CD14-positive monocyte (primary cell): ENCODE results near the gene BAHCC1. TPM values are rescaled to one million over a fixed set of nuclear protein-coding genes. Genes with fewer than 3 reads are reported as not detected.

Source experiments
- DNase-seq, 3 donors: peaks; one replicate each; pipeline ENCODE4 v3.0.0-alpha.2; 2011 to 2022
- H2AFZ ChIP-seq: 2 replicates; pipeline ENCODE4 v1.6.0; 2012; ENCODE audit warnings: mild to moderate bottlenecking, low read depth, low read length, inconsistent platforms; ENCODE audit not compliant: insufficient read depth, poor library complexity, severe bottlenecking
- H3K27ac ChIP-seq, 2 donors: 1 replicate in 1 of 2; 2 replicates in 1 of 2; pipeline ENCODE4 v1.5.1; 2012 to 2013; ENCODE audit warnings: low read length in 2 of 2, control low read depth in 1 of 2, inconsistent platforms in 1 of 2, low read depth in 1 of 2, mild to moderate bottlenecking in 1 of 2
- H3K27me3 ChIP-seq, 2 donors: one replicate each; pipeline versions ENCODE4 v1.6.0 to v1.6.1; 2011 to 2013; ENCODE audit warnings: low read length in 2 of 2; ENCODE audit not compliant: control insufficient read depth in 2 of 2, insufficient read depth in 2 of 2
- H3K36me3 ChIP-seq, 2 donors: replicated peaks in 1 of 2; 1 replicate in 1 of 2; 2 replicates in 1 of 2; pipeline versions ENCODE4 v1.5.1 to v1.6.1; 2012 to 2013; ENCODE audit warnings: low read length in 2 of 2, control low read depth in 1 of 2, inconsistent platforms in 1 of 2, mild to moderate bottlenecking in 1 of 2; ENCODE audit not compliant: insufficient read depth in 2 of 2, control insufficient read depth in 1 of 2
- H3K4me1 ChIP-seq, 2 donors: 1 replicate in 1 of 2; 2 replicates in 1 of 2; pipeline versions ENCODE4 v1.5.1 to v1.6.1; 2012 to 2013; ENCODE audit warnings: low read length in 2 of 2, control low read depth in 1 of 2, inconsistent platforms in 1 of 2, mild to moderate bottlenecking in 1 of 2, moderate library complexity in 1 of 2; ENCODE audit not compliant: insufficient read depth in 2 of 2, control insufficient read depth in 1 of 2
- H3K4me2 ChIP-seq: replicated peaks from 2 replicates; pipeline ENCODE3; 2012; ENCODE audit warnings: low read length, moderate library complexity, mild to moderate bottlenecking; ENCODE audit not compliant: poor library complexity, severe bottlenecking; ENCODE audit errors: extremely low read depth
- H3K4me3 ChIP-seq, 3 experiments: fragments of 200-600 bp in 1 of 3; sonication (generic) in 1 of 3; replicated peaks in 1 of 3; 1 replicate in 2 of 3; 2 replicates in 1 of 3; pipeline ENCODE4 v1.5.1; 2011 to 2013; ENCODE audit warnings: low read length in 3 of 3, mild to moderate bottlenecking in 3 of 3, control low read depth in 2 of 3, low read depth in 2 of 3, inconsistent platforms in 1 of 3, moderate library complexity in 1 of 3
- H3K79me2 ChIP-seq: 2 replicates; pipeline ENCODE4 v1.6.0; 2012; ENCODE audit warnings: mild to moderate bottlenecking, control low read depth, inconsistent platforms, low read length, moderate library complexity; ENCODE audit not compliant: insufficient read depth
- H3K9ac ChIP-seq: 2 replicates; pipeline ENCODE4 v1.6.0; 2017; ENCODE audit warnings: low read length, mild to moderate bottlenecking; ENCODE audit not compliant: insufficient read depth, poor library complexity, severe bottlenecking
- H3K9me3 ChIP-seq, 2 donors: replicated peaks in 1 of 2; 1 replicate in 1 of 2; 2 replicates in 1 of 2; pipeline versions ENCODE4 v1.5.1 to v1.6.1; 2012 to 2013; ENCODE audit warnings: low read length in 2 of 2, control low read depth in 1 of 2; ENCODE audit not compliant: control insufficient read depth in 1 of 2, insufficient read depth in 1 of 2
- H4K20me1 ChIP-seq: 2 replicates; pipeline ENCODE4 v1.6.0; 2012; ENCODE audit warnings: mild to moderate bottlenecking, low read length, control low read depth, moderate library complexity; ENCODE audit not compliant: insufficient read depth
- H3K27ac Mint-ChIP-seq, 7 donors: one replicate each; pipeline ENCODE4 v1.8.0; 2020; ENCODE audit warnings: mild to moderate bottlenecking in 7 of 7, mixed read lengths in 7 of 7, moderate library complexity in 6 of 7, inconsistent platforms in 2 of 7
- H3K27me3 Mint-ChIP-seq, 3 donors: one replicate each; pipeline ENCODE4 v1.8.0; 2021 to 2022; ENCODE audit warnings: low read depth in 3 of 3, mild to moderate bottlenecking in 3 of 3, mixed read lengths in 3 of 3, moderate library complexity in 3 of 3, inconsistent platforms in 1 of 3
- H3K36me3 Mint-ChIP-seq, 2 donors: one replicate each; pipeline ENCODE4 v1.8.0; 2020; ENCODE audit warnings: mixed read lengths in 2 of 2, inconsistent platforms in 1 of 2, mild to moderate bottlenecking in 1 of 2
- H3K4me1 Mint-ChIP-seq: one replicate; pipeline ENCODE4 v1.8.0; 2020; ENCODE audit warnings: mild to moderate bottlenecking, mixed read lengths
- H3K4me3 Mint-ChIP-seq, 2 donors: one replicate each; pipeline ENCODE4 v1.8.0; 2020; ENCODE audit warnings: mild to moderate bottlenecking in 2 of 2, mixed read lengths in 2 of 2, moderate library complexity in 1 of 2
- H3K9me3 Mint-ChIP-seq, 7 donors: one replicate each; pipeline ENCODE4 v1.8.0; 2020 to 2022; ENCODE audit warnings: mixed read lengths in 7 of 7, mild to moderate bottlenecking in 6 of 7, moderate library complexity in 6 of 7, inconsistent platforms in 2 of 7
- CTCF ChIP-seq: fragments of 200-600 bp; IDR thresholded peaks from one replicate; pipeline ENCODE4 v1.8.0; 2022; ENCODE audit warnings: antibody characterized with exemption, mild to moderate bottlenecking
- WGBS: methylation state at CpG from one replicate; pipeline ENCODE4 v1.1.5; 2013; ENCODE audit warnings: missing lambda C conversion rate; ENCODE audit not compliant: insufficient coverage; 5-methylcytosine and 5-hydroxymethylcytosine counted together
- intact Hi-C, 2 donors: fragments of 100-400 bp; cut with micrococcal nuclease; formaldehyde crosslinking; loops; one replicate each; pipeline versions ENCODE4 v1.15.0 to v1.15.1; 2023
- polyA plus RNA-seq, 3 donors: library from polyadenylated mRNA; depleted of rRNA in 1 of 3; unstranded in 2 of 3; stranded (reverse) in 1 of 3; fragments of 300-500 nt in 2 of 3; fragments of >200 nt in 1 of 3; fragmentation: Illumina TruSeq in 2 of 3; gene quantifications; 1 replicate in 2 of 3; 2 replicates in 1 of 3; pipeline ENCODE4 v1.2.3, GENCODE V29; 2012 to 2021

The BAHCC1 gene
- polyA plus RNA-seq, 3 donors, result 0.11 to 8.8 (median 0.27) TPM

GRCh38 chr17:81428948-81429774, 33.9 kb downstream of the BAHCC1 start:
- peak in 1 of 3 donors; percentile 39 for DNase-seq
- H3K27ac Mint-ChIP-seq, result peak overlapping the region in 1 of 7 donors; percentile 54
- no peaks in the 10 kb centered on the region for H3K9me3 ChIP-seq

More at GRCh38 chr17:81428948-81429774, 33.9 kb downstream of the BAHCC1 start:
- no peak for TF ChIP-seq CTCF
- Mint-ChIP-seq H3K9me3 (no peaks in the 10 kb centered on the region), H3K4me1 (peaks cover 25% of the 10 kb centered on the region), H3K27me3 (peaks cover 7 to 19% (median 13%) of the 10 kb centered on the region in 3 donors), H3K36me3 (no peaks in the 10 kb centered on the region), H3K4me3 (peak overlapping the region; percentile 37 to 77)
- H3K36me3 ChIP-seq, result no peaks in the 10 kb centered on the region
- no peak overlapping the region for H3K9ac ChIP-seq
- 3% methylated on average over 29 of the region's 41 CpGs for WGBS
- H3K4me1 ChIP-seq, result peaks cover 38 to 45% of the 10 kb centered on the region in 2 donors
- peaks cover 37% of the 10 kb centered on the region for H3K79me2 ChIP-seq
- peak overlapping the region; percentile 37 for H2AFZ ChIP-seq
- H3K27me3 ChIP-seq, result peaks cover 0 to 26% of the 10 kb centered on the region in 2 donors
- no peak overlapping the region for H3K27ac ChIP-seq
- intact Hi-C loops, result loop anchor here in 1 of 2 donors (5.0 kb wide), 1 partner anchor 53 kb away; no protein-coding TSS in a partner anchor
- peaks cover 20% of the 10 kb centered on the region for H4K20me1 ChIP-seq
- H3K4me3 ChIP-seq, result no peak overlapping the region
- peak overlapping the region; percentile 60 for H3K4me2 ChIP-seq
